Esophagus squamous epithelium (tissue), 5 donors: Measurements from ENCODE around the gene CBX4. TPM values are rescaled to one million over a fixed set of nuclear protein-coding genes. Genes with fewer than 3 reads are reported as not detected.
"Not testable (repeated sequence)": the region's sequence is repeated elsewhere in the genome, so short reads cannot be mapped to it uniquely, and the experiment has no call there.

ENCODE experiments used
- DNase-seq: peaks from one replicate; lab custom pipeline; 2025; lab: John Stamatoyannopoulos, UW
- H3K27ac ChIP-seq, 4 donors: fragments of 200-600 bp; sonication (generic); one replicate each; pipeline ENCODE4 v1.5.1; 2016 to 2019; ENCODE audit warnings: mild to moderate bottlenecking in 1 of 4
- H3K27me3 ChIP-seq, 4 donors: fragments of 200-600 bp; sonication (generic); 1 replicate in 3 of 4; 2 replicates in 1 of 4; pipeline versions ENCODE4 v1.5.1 to v1.6.0; 2017 to 2021; ENCODE audit warnings: antibody characterized with exemption in 1 of 4
- H3K36me3 ChIP-seq, 3 donors: fragments of 200-600 bp; sonication (generic); one replicate each; pipeline ENCODE4 v1.5.1; 2016 to 2019
- H3K4me1 ChIP-seq, 3 donors: fragments of 200-600 bp; sonication (generic); one replicate each; pipeline ENCODE4 v1.5.1; 2017 to 2019
- H3K4me3 ChIP-seq, 4 donors: fragments of 200-600 bp; sonication (generic); 1 replicate in 3 of 4; 2 replicates in 1 of 4; pipeline ENCODE4 v1.5.1; 2016 to 2019; ENCODE audit warnings: mild to moderate bottlenecking in 2 of 4, moderate library complexity in 1 of 4
- H3K9me3 ChIP-seq, 3 donors: fragments of 200-600 bp; sonication (generic); one replicate each; pipeline ENCODE4 v1.5.1; 2016 to 2019
- CTCF ChIP-seq, 6 experiments: fragments of 450-650 bp in 4 of 6; fragments of 200-600 bp in 2 of 6; sonication (generic) in 2 of 6; IDR thresholded peaks; one replicate each; pipeline ENCODE4 v1.5.1; 2016 to 2019; ENCODE audit warnings: antibody characterized with exemption in 6 of 6, mild to moderate bottlenecking in 4 of 6, moderate library complexity in 4 of 6
- POLR2A ChIP-seq, 4 donors: fragments of 450-650 bp; IDR thresholded peaks; one replicate each; pipeline ENCODE4 v1.6.1; 2017; ENCODE audit warnings: antibody characterized with exemption in 4 of 4, mild to moderate bottlenecking in 4 of 4, moderate library complexity in 3 of 4
- WGBS, 2 donors: methylation state at CpG; one replicate each; pipeline ENCODE4 v1.1.5; 2018; 5-methylcytosine and 5-hydroxymethylcytosine counted together
- intact Hi-C: fragments of 100-400 bp; cut with DNase I; formaldehyde crosslinking; loops from one replicate; pipeline ENCODE4 v1.15.0; 2022
- total RNA-seq, 4 donors: library from RNA; depleted of rRNA; stranded (reverse); fragments of >200 nt; gene quantifications; one replicate each; pipeline ENCODE4 v1.1.0, GENCODE V29; 2016
- donor health status: DM: yes; HTN: yes; CAD: no.

The CBX4 gene
- total RNA-seq, 4 donors from 2014 or later = 9.0 to 26.3 (median 17.1) TPM

- Histone ChIP-seq H3K27me3 (peaks cover 0 to 51% (median 0%) of the 10 kb centered on the region in 4 donors), H3K9me3 (no peaks in the 10 kb centered on the region), H3K4me3 (no peak overlapping the region), H3K27ac (no peak overlapping the region), H3K4me1 (peaks cover 3 to 29% (median 12%) of the 10 kb centered on the region in 3 donors), H3K36me3 (no peaks in the 10 kb centered on the region)
- intact Hi-C loops = no loop called here
- 73 to 81% methylated on average over 6 to 9 of the region's 21 CpGs for WGBS, 2 donors
- no peak for DNase-seq
- TF ChIP-seq CTCF (IDR thresholded peaks at IDR 0.05) (no peak), POLR2A (IDR thresholded peaks at IDR 0.05) (no peak)
Observed at GRCh38 chr17:79855331-79856124, 16.3 kb upstream of the CBX4 start.

- 85 to 89% methylated on average over 14 of the region's 14 CpGs for WGBS, 2 donors
- TF ChIP-seq POLR2A (IDR thresholded peaks at IDR 0.05) (no peak), CTCF (IDR thresholded peaks at IDR 0.05) (no peak)
- intact Hi-C loops = no loop called here
Observed at GRCh38 chr17:79854080-79855060, 15.1 kb upstream of the CBX4 start.

GRCh38 chr17:79853168-79853567 is 13.9 kb upstream of the CBX4 start:
- Histone ChIP-seq H3K27ac (peak overlapping the region in 3 of 4 donors; percentile 45 to 81 (median 58)), H3K4me1 (peaks cover 3 to 29% (median 12%) of the 10 kb centered on the region in 3 donors), H3K27me3 (peaks cover 0 to 46% (median 0%) of the 10 kb centered on the region in 4 donors), H3K4me3 (peak overlapping the region in 3 of 4 donors; percentile 22 to 56 (median 26))
- WGBS, 2 donors = 37 to 42% methylated on average over 10 of the region's 10 CpGs
- intact Hi-C loops, DNase-seq, H3K9me3 ChIP-seq, H3K36me3 ChIP-seq: not testable (repeated sequence)

More at GRCh38 chr17:79854080-79855060, 15.1 kb upstream of the CBX4 start:
- Histone ChIP-seq H3K4me1 (peaks cover 3 to 29% (median 12%) of the 10 kb centered on the region in 3 donors), H3K9me3 (no peaks in the 10 kb centered on the region), H3K36me3 (no peaks in the 10 kb centered on the region), H3K27me3 (peaks cover 0 to 46% (median 0%) of the 10 kb centered on the region in 4 donors), H3K4me3 (no peak overlapping the region), H3K27ac (no peak overlapping the region)
- DNase-seq = no peak

- Histone ChIP-seq H3K36me3 (no peaks in the 10 kb centered on the region), H3K27me3 (peaks cover 0 to 47% (median 0%) of the 10 kb centered on the region in 4 donors), H3K4me1 (peaks cover 3 to 29% (median 12%) of the 10 kb centered on the region in 3 donors), H3K9me3 (no peaks in the 10 kb centered on the region), H3K27ac (peak overlapping the region; percentile 45 to 81 (median 64)), H3K4me3 (peak overlapping the region; percentile 10 to 56 (median 24))
- no peak for TF ChIP-seq POLR2A (IDR thresholded peaks at IDR 0.05)
- TF ChIP-seq CTCF (IDR thresholded peaks at IDR 0.05) = no peak
- no peak for DNase-seq
- intact Hi-C loops = no loop called here
- 2 to 14% methylated on average over 5 of the region's 5 CpGs for WGBS, 2 donors
Observed at GRCh38 chr17:79852748-79853147, 13.5 kb upstream of the CBX4 start.

GRCh38 chr17:79851461-79851817 is 12.2 kb upstream of the CBX4 start:
- Histone ChIP-seq H3K9me3 (no peaks in the 10 kb centered on the region), H3K27me3 (peaks cover 0 to 50% (median 0%) of the 10 kb centered on the region in 4 donors), H3K36me3 (no peaks in the 10 kb centered on the region), H3K27ac (peak overlapping the region; percentile 37 to 81 (median 72)), H3K4me1 (peaks cover 3 to 29% (median 12%) of the 10 kb centered on the region in 3 donors), H3K4me3 (no peak overlapping the region)
- TF ChIP-seq CTCF (IDR thresholded peaks at IDR 0.05) (no peak), POLR2A (IDR thresholded peaks at IDR 0.05) (no peak)
- 21 to 73% methylated on average over 11 of the region's 11 CpGs for WGBS, 2 donors
- intact Hi-C loops = no loop called here
- no peak for DNase-seq
